GM23338 (cell line): ENCODE measurements around the gene PARP8.

Source experiments
- JUNB ChIP-seq: IDR thresholded peaks from one replicate; pipeline ENCODE4 v1.6.1; 2016; ENCODE audit warnings: antibody characterized with exemption; ENCODE audit not compliant: unreplicated experiment
- POLR2AphosphoS5 ChIP-seq: IDR thresholded peaks from 2 replicates; pipeline ENCODE4 v1.6.1; 2016; ENCODE audit warnings: antibody characterized with exemption, low read depth
- TF ChIP-seq, protein P1 (sequence below), 2 experiments: fragments of 200-600 bp in 1 of 2; sonication (generic) in 1 of 2; conservative IDR thresholded peaks; 2 replicates each; pipeline versions ENCODE4 v1.5.1 to v1.6.1; 2016 to 2017; ENCODE audit warnings: antibody characterized with exemption in 2 of 2, low read depth in 2 of 2, mild to moderate bottlenecking in 2 of 2, moderate library complexity in 1 of 2
- TF ChIP-seq, protein P2 (sequence below): fragments of 250-450 bp; sonication (Bioruptor Pico); IDR thresholded peaks from 2 replicates; pipeline ENCODE4 v1.5.0; 2020; ENCODE audit warnings: mild to moderate bottlenecking, moderate library complexity

DNA sequence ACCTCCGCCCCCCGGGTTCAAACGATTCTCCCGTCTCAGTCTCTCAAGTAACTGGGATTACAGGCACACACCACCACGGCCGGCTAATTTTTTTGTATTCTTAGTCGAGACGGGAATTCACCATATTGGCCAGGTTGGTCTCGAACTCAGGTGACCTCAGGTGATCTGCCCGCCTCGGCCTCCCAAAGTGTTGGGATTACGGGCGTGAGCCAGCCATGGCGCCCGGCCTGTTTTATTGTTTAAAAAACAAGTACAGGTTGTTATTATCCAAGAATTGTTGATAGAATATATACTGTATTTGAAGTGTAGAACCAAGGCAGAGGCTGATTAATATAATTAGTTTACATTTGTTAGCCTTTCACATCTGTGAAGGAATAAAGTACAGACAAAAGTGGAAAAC, 8.9 kb downstream of the PARP8 start:
- TF ChIP-seq, protein P1, sequence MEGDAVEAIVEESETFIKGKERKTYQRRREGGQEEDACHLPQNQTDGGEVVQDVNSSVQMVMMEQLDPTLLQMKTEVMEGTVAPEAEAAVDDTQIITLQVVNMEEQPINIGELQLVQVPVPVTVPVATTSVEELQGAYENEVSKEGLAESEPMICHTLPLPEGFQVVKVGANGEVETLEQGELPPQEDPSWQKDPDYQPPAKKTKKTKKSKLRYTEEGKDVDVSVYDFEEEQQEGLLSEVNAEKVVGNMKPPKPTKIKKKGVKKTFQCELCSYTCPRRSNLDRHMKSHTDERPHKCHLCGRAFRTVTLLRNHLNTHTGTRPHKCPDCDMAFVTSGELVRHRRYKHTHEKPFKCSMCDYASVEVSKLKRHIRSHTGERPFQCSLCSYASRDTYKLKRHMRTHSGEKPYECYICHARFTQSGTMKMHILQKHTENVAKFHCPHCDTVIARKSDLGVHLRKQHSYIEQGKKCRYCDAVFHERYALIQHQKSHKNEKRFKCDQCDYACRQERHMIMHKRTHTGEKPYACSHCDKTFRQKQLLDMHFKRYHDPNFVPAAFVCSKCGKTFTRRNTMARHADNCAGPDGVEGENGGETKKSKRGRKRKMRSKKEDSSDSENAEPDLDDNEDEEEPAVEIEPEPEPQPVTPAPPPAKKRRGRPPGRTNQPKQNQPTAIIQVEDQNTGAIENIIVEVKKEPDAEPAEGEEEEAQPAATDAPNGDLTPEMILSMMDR (conservative IDR thresholded peaks at IDR 0.05; ENCODE audit: low read depth in 2 of 2), result no peak
- TF ChIP-seq JUNB (no peak), POLR2AphosphoS5 (no peak)
- TF ChIP-seq, protein P2, sequence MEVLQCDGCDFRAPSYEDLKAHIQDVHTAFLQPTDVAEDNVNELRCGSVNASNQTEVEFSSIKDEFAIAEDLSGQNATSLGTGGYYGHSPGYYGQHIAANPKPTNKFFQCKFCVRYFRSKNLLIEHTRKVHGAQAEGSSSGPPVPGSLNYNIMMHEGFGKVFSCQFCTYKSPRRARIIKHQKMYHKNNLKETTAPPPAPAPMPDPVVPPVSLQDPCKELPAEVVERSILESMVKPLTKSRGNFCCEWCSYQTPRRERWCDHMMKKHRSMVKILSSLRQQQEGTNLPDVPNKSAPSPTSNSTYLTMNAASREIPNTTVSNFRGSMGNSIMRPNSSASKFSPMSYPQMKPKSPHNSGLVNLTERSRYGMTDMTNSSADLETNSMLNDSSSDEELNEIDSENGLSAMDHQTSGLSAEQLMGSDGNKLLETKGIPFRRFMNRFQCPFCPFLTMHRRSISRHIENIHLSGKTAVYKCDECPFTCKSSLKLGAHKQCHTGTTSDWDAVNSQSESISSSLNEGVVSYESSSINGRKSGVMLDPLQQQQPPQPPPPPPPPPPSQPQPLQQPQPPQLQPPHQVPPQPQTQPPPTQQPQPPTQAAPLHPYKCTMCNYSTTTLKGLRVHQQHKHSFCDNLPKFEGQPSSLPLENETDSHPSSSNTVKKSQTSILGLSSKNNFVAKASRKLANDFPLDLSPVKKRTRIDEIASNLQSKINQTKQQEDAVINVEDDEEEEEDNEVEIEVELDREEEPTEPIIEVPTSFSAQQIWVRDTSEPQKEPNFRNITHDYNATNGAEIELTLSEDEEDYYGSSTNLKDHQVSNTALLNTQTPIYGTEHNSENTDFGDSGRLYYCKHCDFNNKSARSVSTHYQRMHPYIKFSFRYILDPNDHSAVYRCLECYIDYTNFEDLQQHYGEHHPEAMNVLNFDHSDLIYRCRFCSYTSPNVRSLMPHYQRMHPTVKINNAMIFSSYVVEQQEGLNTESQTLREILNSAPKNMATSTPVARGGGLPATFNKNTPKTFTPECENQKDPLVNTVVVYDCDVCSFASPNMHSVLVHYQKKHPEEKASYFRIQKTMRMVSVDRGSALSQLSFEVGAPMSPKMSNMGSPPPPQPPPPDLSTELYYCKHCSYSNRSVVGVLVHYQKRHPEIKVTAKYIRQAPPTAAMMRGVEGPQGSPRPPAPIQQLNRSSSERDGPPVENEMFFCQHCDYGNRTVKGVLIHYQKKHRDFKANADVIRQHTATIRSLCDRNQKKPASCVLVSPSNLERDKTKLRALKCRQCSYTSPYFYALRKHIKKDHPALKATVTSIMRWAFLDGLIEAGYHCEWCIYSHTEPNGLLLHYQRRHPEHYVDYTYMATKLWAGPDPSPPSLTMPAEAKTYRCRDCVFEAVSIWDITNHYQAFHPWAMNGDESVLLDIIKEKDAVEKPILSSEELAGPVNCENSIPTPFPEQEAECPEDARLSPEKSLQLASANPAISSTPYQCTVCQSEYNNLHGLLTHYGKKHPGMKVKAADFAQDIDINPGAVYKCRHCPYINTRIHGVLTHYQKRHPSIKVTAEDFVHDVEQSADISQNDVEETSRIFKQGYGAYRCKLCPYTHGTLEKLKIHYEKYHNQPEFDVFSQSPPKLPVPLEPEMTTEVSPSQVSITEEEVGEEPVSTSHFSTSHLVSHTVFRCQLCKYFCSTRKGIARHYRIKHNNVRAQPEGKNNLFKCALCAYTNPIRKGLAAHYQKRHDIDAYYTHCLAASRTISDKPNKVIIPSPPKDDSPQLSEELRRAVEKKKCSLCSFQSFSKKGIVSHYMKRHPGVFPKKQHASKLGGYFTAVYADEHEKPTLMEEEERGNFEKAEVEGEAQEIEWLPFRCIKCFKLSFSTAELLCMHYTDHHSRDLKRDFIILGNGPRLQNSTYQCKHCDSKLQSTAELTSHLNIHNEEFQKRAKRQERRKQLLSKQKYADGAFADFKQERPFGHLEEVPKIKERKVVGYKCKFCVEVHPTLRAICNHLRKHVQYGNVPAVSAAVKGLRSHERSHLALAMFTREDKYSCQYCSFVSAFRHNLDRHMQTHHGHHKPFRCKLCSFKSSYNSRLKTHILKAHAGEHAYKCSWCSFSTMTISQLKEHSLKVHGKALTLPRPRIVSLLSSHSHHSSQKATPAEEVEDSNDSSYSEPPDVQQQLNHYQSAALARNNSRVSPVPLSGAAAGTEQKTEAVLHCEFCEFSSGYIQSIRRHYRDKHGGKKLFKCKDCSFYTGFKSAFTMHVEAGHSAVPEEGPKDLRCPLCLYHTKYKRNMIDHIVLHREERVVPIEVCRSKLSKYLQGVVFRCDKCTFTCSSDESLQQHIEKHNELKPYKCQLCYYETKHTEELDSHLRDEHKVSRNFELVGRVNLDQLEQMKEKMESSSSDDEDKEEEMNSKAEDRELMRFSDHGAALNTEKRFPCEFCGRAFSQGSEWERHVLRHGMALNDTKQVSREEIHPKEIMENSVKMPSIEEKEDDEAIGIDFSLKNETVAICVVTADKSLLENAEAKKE (CRISPR knock-in tag), result no peak
